HCT116 (cell line): ENCODE measurements around the gene TP63. TPM values are rescaled to one million over a fixed set of nuclear protein-coding genes. Genes with fewer than 3 reads are reported as not detected.

ENCODE experiments used
- ATAC-seq: fragments of 200-7000 bp; cut with Tn5 transposase; 2 replicates; pipeline ENCODE4 v1.9.1; 2020; ENCODE audit warnings: mild to moderate bottlenecking, moderate library complexity
- BruUV-seq: library from RNA; stranded (reverse); fragments of 400-500 nt; replicated peaks from 2 replicates; lab custom pipeline; 2021; lab: Mats Ljungman, UMichigan
- CTCF ChIA-PET: fragments of 300-600 bp; sonication (Branson Sonifier 250); formaldehyde crosslinking; loops from one replicate; lab custom pipeline; 2021; ENCODE audit warnings: antibody characterized with exemption; lab: Charles Lee
- POLR2A ChIA-PET: fragments of 300-600, 350-600 bp; sonication (Branson Sonifier 250); formaldehyde crosslinking; loops from one replicate; lab custom pipeline; 2021; ENCODE audit warnings: antibody characterized with exemption; lab: Charles Lee
- RAD21 ChIA-PET, 2 experiments: fragments of 300-600 bp; sonication (Branson Sonifier 250); formaldehyde crosslinking; loops; one replicate each; lab custom pipeline; 2023; ENCODE audit warnings: low total read pairs in 2 of 2; ENCODE audit not compliant: uncharacterized antibody in 2 of 2, unreplicated experiment in 2 of 2, low non-redundant PET in 1 of 2; lab: Charles Lee
- DNase-seq: peaks from one replicate; pipeline ENCODE4 v3.0.0-alpha.2; 2010; ENCODE audit warnings: low read depth, low spot score
- H2AFZ ChIP-seq: fragments of 200-600 bp; shearing (Covaris generic), sonication (generic); 2 replicates; pipeline ENCODE4 v1.6.1; 2017; ENCODE audit warnings: low read depth, mixed run types, mixed read lengths, antibody characterized with exemption, low read length; ENCODE audit not compliant: poor library complexity, severe bottlenecking
- H3K27ac ChIP-seq: 2 replicates; pipeline ENCODE4 v1.5.1; 2012; ENCODE audit warnings: low read depth, low read length
- H3K27me3 ChIP-seq: fragments of 200-600 bp; sonication (generic); 2 replicates; pipeline ENCODE4 v1.6.1; 2016; ENCODE audit warnings: mixed run types, low read length, mixed read lengths; ENCODE audit not compliant: insufficient read depth
- H3K36me3 ChIP-seq, 2 experiments: fragments of 200-500 bp in 1 of 2; fragments of 200-600 bp in 1 of 2; sonication (Bioruptor generic) in 1 of 2; sonication (generic) in 1 of 2; 2 replicates each; pipeline versions ENCODE4 v1.5.1 to v1.6.1; 2014 to 2016; ENCODE audit warnings: low read length in 2 of 2, inconsistent platforms in 1 of 2, mixed read lengths in 1 of 2, mixed run types in 1 of 2; ENCODE audit not compliant: insufficient read depth in 2 of 2, control insufficient read depth in 1 of 2
- H3K4me1 ChIP-seq, 2 experiments: fragments of 200-600 bp in 1 of 2; sonication (generic) in 1 of 2; 2 replicates each; pipeline versions ENCODE4 v1.5.1 to v1.6.1; 2012 to 2017; ENCODE audit warnings: low read length in 2 of 2, inconsistent platforms in 1 of 2, mild to moderate bottlenecking in 1 of 2, mixed read lengths in 1 of 2, mixed run types in 1 of 2, moderate library complexity in 1 of 2; ENCODE audit not compliant: insufficient read depth in 2 of 2, control insufficient read depth in 1 of 2
- H3K4me2 ChIP-seq: fragments of 200-600 bp; sonication (generic); 2 replicates; pipeline ENCODE4 v1.6.1; 2017; ENCODE audit warnings: mixed run types, low read length, mixed read lengths
- H3K4me3 ChIP-seq, 2 experiments: fragments of 200-600 bp in 1 of 2; sonication (generic) in 1 of 2; replicated peaks in 1 of 2; 2 replicates each; pipeline ENCODE4 v1.5.1; 2011 to 2016; ENCODE audit warnings: low read length in 2 of 2, control low read depth in 1 of 2, low read depth in 1 of 2, mild to moderate bottlenecking in 1 of 2, mixed read lengths in 1 of 2, mixed run types in 1 of 2
- H3K79me2 ChIP-seq: fragments of 200-600 bp; sonication (generic); 2 replicates; pipeline ENCODE4 v1.6.1; 2017; ENCODE audit warnings: mild to moderate bottlenecking, mixed run types, low read length, moderate library complexity, mixed read lengths; ENCODE audit not compliant: insufficient read depth
- H3K9ac ChIP-seq: fragments of 200-600 bp; sonication (generic); 2 replicates; pipeline ENCODE4 v1.6.1; 2016; ENCODE audit warnings: low read length, mixed read lengths
- H3K9me2 ChIP-seq: fragments of 200-600 bp; sonication (generic), shearing (Covaris generic); 2 replicates; pipeline ENCODE4 v1.6.1; 2017; ENCODE audit warnings: mixed run types, mild to moderate bottlenecking, moderate library complexity; ENCODE audit not compliant: insufficient read depth
- H3K9me3 ChIP-seq, 2 experiments: fragments of 200-500 bp in 1 of 2; fragments of 200-600 bp in 1 of 2; sonication (Bioruptor generic) in 1 of 2; sonication (generic) in 1 of 2; 2 replicates each; pipeline ENCODE4 v1.6.1; 2014 to 2017; ENCODE audit warnings: low read length in 2 of 2, mixed read lengths in 2 of 2, inconsistent platforms in 1 of 2, low read depth in 1 of 2, mild to moderate bottlenecking in 1 of 2, mixed run types in 1 of 2, moderate library complexity in 1 of 2; ENCODE audit not compliant: control insufficient read depth in 1 of 2, insufficient read depth in 1 of 2
- H4K20me1 ChIP-seq: fragments of 200-600 bp; sonication (generic), shearing (Covaris generic); 2 replicates; pipeline ENCODE4 v1.6.1; 2017; ENCODE audit warnings: mixed run types, mild to moderate bottlenecking, moderate library complexity; ENCODE audit not compliant: insufficient read depth
- EGR1 ChIP-seq: IDR thresholded peaks from 2 replicates; pipeline ENCODE4 v1.6.1; 2012; ENCODE audit warnings: low read depth
- EZH2 ChIP-seq: fragments of 200-600 bp; sonication (generic); IDR thresholded peaks from 2 replicates; pipeline ENCODE4 v1.6.1; 2017; ENCODE audit warnings: antibody characterized with exemption, mixed run types
- POLR2AphosphoS5 ChIP-seq: IDR thresholded peaks from 2 replicates; pipeline ENCODE4 v1.6.1; 2011; ENCODE audit warnings: mild to moderate bottlenecking, low read depth, low read length, moderate library complexity
- REST ChIP-seq: IDR thresholded peaks from 2 replicates; pipeline ENCODE4 v1.6.1; 2012; ENCODE audit warnings: low read depth
- TCF7L2 ChIP-seq: IDR thresholded peaks from 2 replicates; pipeline ENCODE4 v1.7.0; 2011; ENCODE audit warnings: borderline replicate concordance, inconsistent platforms; ENCODE audit not compliant: insufficient read depth, insufficient read length; ENCODE audit errors: extremely low read depth
- intact Hi-C: fragments of 100-400 bp; cut with micrococcal nuclease; formaldehyde crosslinking; loops from 2 replicates; pipeline ENCODE4 v1.10.0; 2022
- total RNA-seq: library from RNA; stranded (reverse); gene quantifications from one replicate; pipeline ENCODE4 v1.2.1, GENCODE V29; 2021; ENCODE audit not compliant: unreplicated experiment

TP63 gene
- total RNA-seq, 1 experiment from 2014 or later, result not detected

- TF ChIP-seq REST (no peak), POLR2AphosphoS5 (no peak), TCF7L2 (no peak), EGR1 (no peak), EZH2 (no peak)
These were observed 231.3 kb downstream of the TP63 start (continued) for GRCh38 chr3:189862385-189862998.

GRCh38 chr3:189863031-189863430, 231.8 kb downstream of the TP63 start:
- no peak for TF ChIP-seq EZH2
- H3K27me3 ChIP-seq, result no peaks in the 10 kb centered on the region
- no peaks in the 10 kb centered on the region for H3K79me2 ChIP-seq
- H3K27ac ChIP-seq, result no peak overlapping the region
- no peak overlapping the region for H3K4me2 ChIP-seq
- H3K9me2 ChIP-seq, result no peaks in the 10 kb centered on the region
- no peak for DNase-seq
- no peak overlapping the region for H3K9ac ChIP-seq
- H3K9me3 ChIP-seq, result no peaks in the 10 kb centered on the region
- H4K20me1 ChIP-seq, result no peaks in the 10 kb centered on the region
- H3K4me3 ChIP-seq, result no peak overlapping the region
- ATAC-seq, result no peak
- no peak overlapping the region for H2AFZ ChIP-seq
- POLR2A ChIA-PET, result no interaction called here
- CTCF ChIA-PET, result no interaction called here
- BruUV-seq, result no TSS peak
- no peaks in the 10 kb centered on the region for H3K4me1 ChIP-seq
- intact Hi-C loops, result no loop called here
- RAD21 ChIA-PET, result no interaction called here
- no peaks in the 10 kb centered on the region for H3K36me3 ChIP-seq
